HG02840 (cell line): ENCODE results near the gene HELT.
"Not testable (repeated sequence)": the region's sequence is repeated elsewhere in the genome, so short reads cannot be mapped to it uniquely, and the experiment has no call there.

ENCODE experiments used
- ATAC-seq: cut with Tn5 transposase; IDR thresholded peaks from one replicate; pipeline ENCODE4 v1.9.1; 2021; ENCODE audit warnings: mild to moderate bottlenecking, moderate library complexity, moderate number of reproducible peaks; ENCODE audit not compliant: unreplicated experiment, low FRiP score

HELT gene

DNA sequence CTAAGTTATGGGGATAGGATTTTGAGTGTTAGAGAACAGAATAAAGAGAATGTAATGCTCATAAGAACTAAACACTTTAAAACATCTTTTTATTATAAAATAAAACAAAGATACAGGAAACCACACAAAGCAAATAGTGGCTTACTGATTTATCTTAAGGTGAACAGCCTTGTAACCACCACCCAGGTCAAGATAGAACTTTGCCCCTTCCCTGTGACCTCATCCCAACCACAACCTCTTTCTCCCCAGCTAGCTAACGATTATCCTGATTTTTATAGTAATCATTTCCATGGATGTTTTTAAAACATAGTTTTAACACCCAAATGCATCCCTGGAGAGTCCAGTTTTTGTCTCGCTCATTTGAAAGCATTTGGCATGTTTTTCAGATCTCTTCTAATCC, 17.0 kb downstream of the HELT start:
- ATAC-seq: no peak

DNA sequence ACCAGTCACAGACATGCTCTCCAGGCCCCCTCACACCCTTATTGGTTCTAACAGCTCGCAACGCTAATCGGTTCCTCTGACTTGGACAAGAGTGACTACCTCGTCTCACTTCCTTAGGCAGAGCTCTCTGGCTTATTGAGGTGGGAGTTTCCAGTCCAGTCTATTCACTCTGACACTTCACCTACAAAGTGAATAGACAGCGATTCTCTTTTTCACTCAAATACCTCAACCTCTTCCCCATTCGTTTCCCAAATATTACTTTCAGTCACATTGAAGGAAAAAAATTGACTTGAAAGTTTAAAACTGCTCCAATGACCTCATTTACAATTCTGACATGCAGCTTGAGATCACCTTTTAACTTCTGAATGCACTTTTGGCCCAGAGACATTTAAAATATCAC, 17.7 kb downstream of the HELT start:
- ATAC-seq: no peak

DNA sequence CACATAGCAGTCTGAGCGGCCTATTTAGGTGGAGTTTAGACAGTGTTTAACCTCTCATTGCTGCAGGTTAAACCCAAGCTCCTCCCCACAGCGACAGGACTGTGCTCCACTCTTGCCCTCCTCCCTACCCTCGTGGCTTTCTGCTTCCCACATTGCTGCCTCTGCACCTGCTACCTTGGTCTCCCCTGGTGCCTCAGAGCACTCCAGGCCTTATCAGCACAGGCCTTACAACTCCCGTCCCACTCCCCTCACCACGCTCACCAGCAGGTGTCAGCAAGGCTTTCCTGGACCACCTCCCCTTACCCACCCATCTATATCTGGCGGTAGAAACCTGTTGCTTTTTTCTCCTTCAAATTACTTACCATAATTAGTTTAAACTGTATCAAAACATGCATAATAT, 18.6 kb downstream of the HELT start:
- no peak for ATAC-seq

DNA sequence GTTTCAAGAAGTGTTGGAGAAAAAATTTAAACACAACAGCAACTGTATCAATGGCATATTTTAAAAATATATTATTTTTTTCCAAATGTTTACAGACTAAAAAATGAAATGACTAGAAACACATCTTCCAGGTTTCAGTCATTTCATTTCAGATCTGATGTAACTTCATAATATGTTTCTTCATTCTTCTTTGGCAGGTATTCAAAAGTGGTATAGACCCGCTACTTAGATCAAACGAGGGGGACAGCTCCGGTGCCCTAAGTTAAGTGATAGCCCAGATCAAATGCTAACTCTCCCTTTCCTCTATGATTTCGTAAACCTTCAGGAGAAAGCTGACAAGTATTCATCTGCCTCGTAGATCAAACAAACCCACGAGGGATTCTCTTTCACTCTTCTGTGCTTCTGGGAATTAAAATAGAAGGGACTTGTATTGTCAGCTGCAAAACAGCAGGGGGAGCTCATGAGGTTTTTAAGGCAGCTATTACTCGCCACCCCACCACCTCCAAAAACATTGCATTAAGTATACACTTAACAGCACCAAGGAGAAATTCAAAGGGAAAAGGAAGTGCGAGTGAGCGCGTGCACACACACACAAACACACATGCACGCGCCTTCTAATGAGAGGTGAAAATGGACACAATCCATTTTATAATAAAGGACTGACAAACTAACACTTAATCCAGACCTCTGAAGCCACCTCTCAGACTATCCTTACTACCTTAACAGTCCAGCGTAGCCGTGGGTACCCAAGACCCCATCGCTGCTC, 21.4 kb downstream of the HELT start:
- ATAC-seq: no peak

DNA sequence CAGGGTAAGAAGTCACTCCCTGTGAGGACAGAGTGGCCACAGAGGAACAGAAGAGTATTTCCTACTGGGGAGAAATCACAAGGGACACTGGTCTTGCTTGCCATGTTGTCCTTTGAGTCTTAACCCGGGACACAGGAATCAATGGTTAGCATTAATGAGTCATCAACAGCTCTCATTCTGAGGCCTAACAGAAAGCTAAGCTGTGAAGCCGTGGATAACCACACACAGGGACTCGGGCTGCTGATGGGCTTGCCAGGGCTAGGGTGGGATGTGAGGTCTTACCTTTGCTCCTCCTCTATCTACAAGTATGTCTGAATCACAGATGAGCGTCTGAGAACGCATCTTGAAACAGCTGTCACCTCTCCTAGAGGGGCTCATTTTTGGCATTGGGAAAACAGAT, 22.2 kb downstream of the HELT start:
- no peak for ATAC-seq

DNA sequence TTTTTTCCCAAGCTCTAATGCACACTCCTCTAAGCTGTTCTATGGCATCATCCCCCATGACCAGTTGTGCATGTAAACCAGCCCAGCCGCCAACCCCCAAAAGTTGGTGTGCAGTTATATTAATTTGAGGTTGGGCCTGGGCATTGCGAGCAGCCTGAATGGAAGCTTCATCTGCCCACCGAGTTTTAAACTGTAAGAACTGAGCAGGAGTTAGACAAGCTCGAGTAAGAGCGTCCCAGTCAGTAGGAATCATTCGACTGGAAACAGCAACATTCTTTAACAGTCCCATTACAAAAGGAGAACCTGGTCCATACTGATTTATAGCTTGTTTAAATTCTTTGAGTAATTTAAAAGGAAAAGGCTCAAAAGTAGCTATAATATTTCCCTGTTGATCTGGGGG, 32.0 kb downstream of the HELT start:
- not testable (repeated sequence) for ATAC-seq

DNA sequence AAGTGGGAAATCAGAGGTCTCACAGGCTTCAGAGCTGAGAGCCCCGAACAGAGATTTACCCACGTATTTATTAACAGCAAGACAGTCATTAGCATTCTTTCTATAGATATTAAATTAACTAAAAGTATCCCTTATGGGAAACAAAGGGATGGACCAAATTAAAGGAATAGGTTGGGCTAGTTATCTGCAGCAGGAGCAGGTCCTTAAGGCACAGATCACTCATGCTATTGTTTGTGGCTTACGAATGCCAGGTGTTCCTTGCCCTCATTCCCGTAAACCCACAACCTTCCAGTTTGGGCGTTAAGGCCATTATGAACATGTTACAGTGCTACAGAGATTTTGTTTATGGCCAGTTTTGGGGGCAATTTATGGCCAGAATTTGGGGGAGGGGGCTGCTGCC, 33.0 kb downstream of the HELT start:
- not testable (repeated sequence) for ATAC-seq

DNA sequence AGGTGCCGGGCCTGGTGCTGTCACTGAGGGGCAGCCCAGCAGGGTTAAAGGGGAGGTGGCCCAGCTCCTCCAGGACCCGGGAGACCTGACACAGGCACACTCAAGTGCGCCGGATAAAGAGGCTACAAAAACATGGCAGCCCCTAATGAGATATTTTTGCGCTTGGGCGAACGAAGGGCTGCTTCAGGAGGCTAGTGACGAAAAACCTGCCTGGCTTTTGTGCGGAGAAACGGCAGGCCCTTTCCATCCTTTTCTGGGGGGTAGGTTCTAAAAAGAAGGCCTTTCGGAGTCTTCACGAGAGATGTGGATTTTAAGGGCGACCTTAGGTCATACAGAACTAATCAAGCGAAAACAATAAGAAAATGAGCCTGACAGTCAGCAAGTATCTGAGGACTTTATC, 35.5 kb downstream of the HELT start:
- ATAC-seq: no peak

DNA sequence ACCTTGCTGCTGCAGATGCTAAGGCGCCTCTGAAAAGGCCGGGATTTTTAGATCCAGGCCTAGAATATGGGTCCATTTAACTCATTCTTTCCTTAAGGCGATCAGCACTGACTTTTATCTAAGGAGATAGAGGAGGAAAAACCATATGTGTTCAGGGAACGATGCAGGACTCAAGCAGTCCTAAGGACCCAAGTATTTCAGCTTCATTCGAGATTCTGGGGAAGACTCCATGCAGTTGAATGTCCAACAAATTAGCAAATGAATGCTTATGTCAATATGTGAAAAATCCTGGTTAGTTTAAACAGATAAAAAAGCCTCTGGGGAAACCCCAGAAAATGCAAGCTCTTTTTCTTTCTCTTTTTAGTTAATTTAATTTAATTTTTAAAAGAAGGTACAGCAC, 36.0 kb downstream of the HELT start:
- ATAC-seq: no peak

DNA sequence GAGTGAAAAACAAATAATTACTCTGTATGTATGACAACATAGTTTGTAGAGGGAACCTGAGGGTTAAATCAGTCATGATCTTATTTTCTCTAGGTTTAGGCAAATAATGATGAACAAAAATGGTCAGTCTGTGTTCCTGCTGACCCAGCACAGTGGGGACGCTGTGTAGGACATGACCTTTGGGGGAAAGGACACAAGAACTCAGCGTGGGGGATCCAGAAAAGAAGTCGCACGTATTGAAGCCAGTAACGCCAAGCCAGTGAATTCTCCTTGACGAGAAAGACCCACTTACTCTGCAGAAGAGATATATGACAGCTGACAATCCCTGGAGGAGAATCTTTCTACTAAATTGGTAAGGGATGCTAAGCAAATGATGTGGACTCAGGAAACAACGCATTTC, 36.6 kb downstream of the HELT start:
- ATAC-seq: no peak

DNA sequence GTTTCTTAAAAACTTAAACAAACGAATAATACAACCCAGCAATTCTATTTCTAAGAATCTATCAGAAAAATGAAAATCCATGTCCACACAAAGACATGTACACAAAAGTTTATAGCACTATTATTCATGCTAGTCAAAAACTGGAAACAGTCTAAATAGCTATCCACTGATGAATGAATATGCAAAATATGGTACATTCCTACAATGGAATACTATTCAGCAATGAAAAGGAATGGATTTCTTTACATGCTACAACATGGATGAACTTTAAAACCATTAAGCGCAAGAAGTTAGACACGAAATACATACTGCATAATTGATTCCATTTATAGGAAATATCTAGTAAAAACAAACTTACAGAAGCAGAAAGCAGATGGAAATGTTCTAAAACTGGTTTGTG, 43.3 kb downstream of the HELT start:
- no peak for ATAC-seq

DNA sequence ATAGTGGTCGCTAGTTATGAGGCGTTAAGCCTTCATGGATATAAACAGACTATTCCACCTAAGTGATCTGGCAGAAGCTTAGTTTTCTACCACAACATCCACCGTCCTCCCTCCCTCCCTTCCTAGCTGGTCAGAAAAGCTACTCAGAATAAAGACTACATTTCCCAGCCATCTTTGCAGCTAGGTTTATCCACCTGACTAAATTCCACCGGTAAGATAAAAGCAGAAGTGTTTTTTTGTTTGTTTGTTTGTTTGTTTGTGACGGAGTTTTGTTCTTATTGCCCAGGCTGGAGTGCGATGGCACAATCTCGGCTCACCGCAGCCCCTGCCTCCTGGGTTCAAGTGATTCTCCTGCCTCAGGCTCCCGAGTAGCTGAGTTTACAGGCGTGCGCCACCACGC, 44.3 kb downstream of the HELT start:
- ATAC-seq: no peak

DNA sequence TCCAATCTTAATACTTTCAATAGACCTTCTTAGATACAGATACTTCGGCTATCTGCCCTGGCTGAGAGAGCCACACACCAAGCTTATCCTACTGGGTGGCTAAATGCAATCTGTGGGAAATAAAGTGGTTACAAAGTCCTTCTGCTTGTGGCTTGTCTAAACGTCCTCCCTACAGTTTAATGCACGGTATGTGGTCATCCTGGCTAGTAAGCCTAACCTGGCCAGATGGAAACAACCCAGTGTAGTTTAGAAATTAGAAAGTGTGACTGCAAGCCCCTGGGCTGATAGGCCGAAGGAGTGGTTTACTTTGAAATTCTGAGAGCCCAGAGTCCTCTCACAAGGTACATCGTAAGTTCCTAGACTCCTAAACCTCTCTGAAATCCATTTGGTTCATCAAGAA, 47.9 kb downstream of the HELT start:
- ATAC-seq: no peak

DNA sequence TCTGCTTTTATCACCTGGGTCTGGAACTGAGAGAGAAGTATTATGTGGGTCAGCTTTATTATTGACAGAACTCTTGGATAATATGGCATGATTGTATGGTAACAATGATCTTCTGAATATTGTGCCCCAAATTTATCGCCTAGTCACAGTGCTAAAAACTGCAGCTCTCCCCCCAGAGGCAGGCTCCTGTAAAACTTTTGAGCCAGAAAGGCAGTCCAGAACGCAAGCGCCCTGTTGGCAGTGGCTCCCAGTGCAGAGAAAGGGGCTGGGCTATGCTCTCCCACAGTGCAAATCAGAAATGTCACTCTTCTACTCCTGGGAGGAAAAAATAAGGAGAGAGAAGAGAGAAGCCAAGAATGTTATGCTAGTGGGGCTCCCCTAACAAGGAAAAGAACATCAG, 50.5 kb downstream of the HELT start:
- ATAC-seq: no peak
